HL-60 (cell line): ENCODE results near the gene GAREM1.

ENCODE experiments used
- DNase-seq, 2 experiments: peaks; one replicate each; pipeline ENCODE4 v3.0.0-alpha.2; 2010 to 2020; ENCODE audit warnings: low read depth in 1 of 2, low spot score in 1 of 2
- H3K27ac ChIP-seq: fragments of 250-450 bp; sonication (Bioruptor Pico); replicated peaks from 2 replicates; pipeline ENCODE4 v1.5.1; 2020; ENCODE audit warnings: mild to moderate bottlenecking, moderate library complexity
- H3K27me3 ChIP-seq: fragments of 250-450 bp; sonication (Bioruptor Pico); 2 replicates; pipeline ENCODE4 v1.5.1; 2021; ENCODE audit warnings: mild to moderate bottlenecking, moderate library complexity; ENCODE audit not compliant: insufficient read depth, poor library complexity, severe bottlenecking
- H3K4me3 ChIP-seq: replicated peaks from 2 replicates; pipeline ENCODE4 v1.5.1; 2011; ENCODE audit warnings: mild to moderate bottlenecking, control low read depth, low read length; ENCODE audit not compliant: insufficient read depth
- CTCF ChIP-seq: IDR thresholded peaks from one replicate; pipeline ENCODE4 v1.5.1; 2011; ENCODE audit warnings: low read length, control low read depth, inconsistent platforms; ENCODE audit not compliant: insufficient read depth
- GABPA ChIP-seq: IDR thresholded peaks from 2 replicates; pipeline ENCODE4 v1.6.1; 2012; ENCODE audit warnings: low read depth
- POLR2AphosphoS5 ChIP-seq: IDR thresholded peaks from 2 replicates; pipeline ENCODE4 v1.6.1; 2012; ENCODE audit warnings: low read depth
- REST ChIP-seq: IDR thresholded peaks from 2 replicates; pipeline ENCODE4 v1.6.1; 2012; ENCODE audit warnings: low read depth; ENCODE audit not compliant: insufficient replicate concordance
- SPI1 ChIP-seq: IDR thresholded peaks from 2 replicates; pipeline ENCODE4 v1.6.1; 2012; ENCODE audit warnings: low read depth, mild to moderate bottlenecking, borderline replicate concordance

The GAREM1 gene

GRCh38 chr18:32264401-32264800 is 206.3 kb downstream of the GAREM1 start:
- Histone ChIP-seq H3K27ac (no peak overlapping the region), H3K27me3 (peaks cover 18% of the 10 kb centered on the region), H3K4me3 (no peak overlapping the region)
- no peak for DNase-seq
- TF ChIP-seq CTCF, result no peak

GRCh38 chr18:32262092-32262491 is 208.6 kb downstream of the GAREM1 start:
- H3K4me3 ChIP-seq, result no peak overlapping the region
- no peak for DNase-seq
- peaks cover 16% of the 10 kb centered on the region for H3K27me3 ChIP-seq
- no peak overlapping the region for H3K27ac ChIP-seq
- TF ChIP-seq CTCF, result no peak
- no peak for TF ChIP-seq POLR2AphosphoS5
- no peak for TF ChIP-seq SPI1
- TF ChIP-seq REST, result no peak
- TF ChIP-seq GABPA, result no peak

GRCh38 chr18:32261003-32261402 is 209.7 kb downstream of the GAREM1 start:
- no peak for DNase-seq
- Histone ChIP-seq H3K4me3 (no peak overlapping the region), H3K27me3 (peaks cover 11% of the 10 kb centered on the region), H3K27ac (no peak overlapping the region)
- TF ChIP-seq POLR2AphosphoS5 (no peak), CTCF (no peak), GABPA (no peak)

GRCh38 chr18:32259553-32259952 is 211.1 kb downstream of the GAREM1 start:
- peaks cover 11% of the 10 kb centered on the region for H3K27me3 ChIP-seq
- no peak for DNase-seq
- TF ChIP-seq POLR2AphosphoS5 (no peak), SPI1 (no peak)

GRCh38 chr18:32258558-32259204 is 212.0 kb downstream of the GAREM1 start:
- DNase-seq, result no peak

More at GRCh38 chr18:32259553-32259952, 211.1 kb downstream of the GAREM1 start:
- Histone ChIP-seq H3K4me3 (no peak overlapping the region), H3K27ac (no peak overlapping the region)

More at GRCh38 chr18:32258558-32259204, 212.0 kb downstream of the GAREM1 start:
- H3K27ac ChIP-seq, result no peak overlapping the region
- TF ChIP-seq CTCF, result no peak
- no peak for TF ChIP-seq SPI1
- no peak for TF ChIP-seq REST
- TF ChIP-seq GABPA, result no peak
- no peak for TF ChIP-seq POLR2AphosphoS5
- H3K4me3 ChIP-seq, result no peak overlapping the region
- peaks cover 6% of the 10 kb centered on the region for H3K27me3 ChIP-seq
